Measurements from ENCODE around the gene C1QTNF1.

GRCh38 chr17:78995022-78995760 is 28.8 kb upstream of the C1QTNF1 start:
- TF ChIP-seq ARNTL (CRISPR knock-in tag; IDR thresholded peaks at IDR 0.05; ENCODE audit: borderline replicate concordance, low read depth) (no peak), ZNF8 (CRISPR knock-in tag; IDR thresholded peaks at IDR 0.05) (no peak), RARB (CRISPR knock-in tag; IDR thresholded peaks at IDR 0.05) (no peak), ESRRG (CRISPR knock-in tag; IDR thresholded peaks at IDR 0.05) (no peak), PPARA (CRISPR knock-in tag; IDR thresholded peaks at IDR 0.05; ENCODE audit: borderline replicate concordance) (no peak)

All from SK-N-SH treated with all-trans-retinoic acid at 6 μM for 48 hours (cell line).